NCI-H446 (cell line): ENCODE data around the gene ACAD8.

Source experiments
- DNase-seq, 2 experiments: peaks; one replicate each; lab custom pipeline; 2025; lab: John Stamatoyannopoulos, UW

The ACAD8 gene

GRCh38 chr11:134253188-134253993 lies at the start of gene ACAD8, which contains the start of gene THYN1:
ACAD8 (plus strand) TSS chr11:134253568; CDS start chr11:134253601, 33 bp downstream.
THYN1 (minus strand) TSS chr11:134253352; CDS start chr11:134252882, 470 bp downstream.
- peak; percentile 94 to 99 for DNase-seq

DNA sequence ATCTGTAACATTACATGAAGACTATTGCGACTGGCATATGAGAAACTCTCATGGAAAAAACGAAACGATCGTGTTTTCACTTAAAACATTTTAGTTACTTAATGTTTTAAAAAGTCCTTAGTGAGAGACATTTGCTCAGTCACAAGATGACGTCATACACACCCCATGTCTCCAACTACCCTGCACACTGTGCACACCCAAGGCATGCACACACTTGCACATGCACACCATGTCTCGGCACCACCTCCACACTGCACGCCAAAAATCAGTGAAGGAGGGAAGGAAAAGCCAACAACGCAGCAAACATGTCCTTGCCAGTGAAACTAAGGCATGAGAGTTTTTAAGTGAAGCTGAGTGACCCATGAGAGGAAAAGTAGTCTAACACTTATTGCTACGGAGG lies 47.6 kb upstream of the ACAD8 start:
- no peak for DNase-seq

DNA sequence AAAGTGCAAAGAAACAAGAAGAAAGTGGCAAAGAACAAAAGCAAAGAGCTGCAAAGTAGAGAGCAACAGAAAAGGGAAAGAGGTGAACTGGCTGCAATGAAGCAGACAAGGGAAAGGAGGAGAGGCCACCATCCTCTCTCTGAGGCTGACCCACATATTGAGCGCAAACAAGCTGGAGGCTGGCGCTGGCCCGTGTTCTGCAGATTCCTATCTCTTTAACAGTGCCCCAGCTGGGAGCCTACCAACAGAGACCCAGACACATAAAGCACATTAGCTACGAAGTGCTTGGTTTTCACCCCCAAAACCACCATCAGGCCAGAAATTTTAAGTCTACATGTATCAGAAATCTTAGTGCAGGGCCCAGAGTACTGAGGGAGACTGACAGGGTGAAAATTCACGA lies 47.2 kb upstream of the ACAD8 start:
- no peak for DNase-seq

- DNase-seq = peak in 1 of 2 experiments; percentile 39
Measured at GRCh38 chr11:134207538-134208239, 45.7 kb upstream of the ACAD8 start.

GRCh38 chr11:134215836-134216235 lies 37.5 kb upstream of the ACAD8 start:
- no peak for DNase-seq

GRCh38 chr11:134216816-134217215 lies 36.6 kb upstream of the ACAD8 start:
- no peak for DNase-seq

DNA sequence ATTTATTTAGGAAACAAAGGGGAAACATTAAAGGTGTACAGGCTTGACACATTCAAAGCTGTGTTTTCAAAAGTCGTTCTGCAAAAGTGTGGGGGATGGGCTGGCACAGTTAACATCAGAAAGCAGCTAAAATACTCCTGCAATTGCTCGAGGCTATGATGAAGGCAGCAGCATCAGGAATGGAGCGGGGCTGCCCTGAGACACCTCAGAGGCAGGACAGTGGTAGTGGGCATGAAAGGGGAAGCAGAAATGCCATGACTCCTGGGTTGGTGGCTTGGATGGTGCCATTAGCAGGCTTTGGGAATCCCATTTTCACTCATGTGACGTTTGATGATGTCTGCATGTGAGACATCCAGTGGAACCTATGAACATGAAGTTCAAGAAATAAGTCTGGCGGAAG lies 30.2 kb upstream of the ACAD8 start:
- DNase-seq = no peak

DNA sequence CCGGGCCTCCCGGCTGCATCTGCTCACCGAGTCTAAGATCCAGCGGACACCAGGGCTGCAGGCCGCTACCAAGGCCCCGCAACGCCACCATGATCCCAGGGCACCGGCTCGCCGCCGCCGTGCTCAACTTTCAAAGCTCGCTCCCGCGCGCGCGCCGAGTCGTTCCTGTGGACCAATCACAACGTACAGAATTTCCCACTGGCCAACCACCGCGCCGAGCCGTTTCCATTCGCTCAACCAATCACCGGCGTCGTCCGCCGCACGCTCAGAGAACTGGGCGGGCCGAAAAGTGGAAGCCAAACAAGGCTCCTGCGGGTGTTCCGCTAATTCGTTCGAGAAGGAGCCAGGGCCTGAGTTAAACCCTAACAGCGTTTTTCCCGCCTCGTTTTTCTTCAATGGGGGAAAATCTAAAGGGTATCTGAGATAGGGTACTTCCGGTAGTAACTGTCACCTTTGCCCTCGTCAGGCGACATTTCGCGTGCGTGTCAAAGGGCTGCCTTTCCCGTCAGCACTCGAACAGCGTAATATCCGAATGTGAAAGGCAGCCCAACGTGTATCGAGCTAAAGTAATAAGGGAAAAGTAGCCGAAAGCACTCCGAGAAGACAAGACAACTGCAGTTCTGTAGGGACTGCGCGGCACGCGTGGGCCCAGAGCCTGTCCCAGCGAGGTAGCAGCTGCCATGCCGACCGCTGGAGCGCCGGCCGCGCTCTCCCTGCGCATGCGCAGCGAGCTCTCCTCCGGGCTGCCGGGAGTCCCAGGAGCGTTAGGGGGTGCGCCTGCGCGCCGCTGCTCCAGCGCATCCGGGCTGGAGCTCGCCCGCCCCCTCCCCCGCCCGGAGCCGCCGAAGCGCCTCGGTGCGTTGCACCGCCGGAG lies 29.3 kb upstream of the ACAD8 start, which contains the start of the genes NCAPD3 and VPS26B:
Gene NCAPD3, minus strand, starts transcription at position 132 of the 874 bp plus-strand sequence. Its CDS starts 41 bp downstream, at position 91.
Gene VPS26B, plus strand, starts transcription at position 836 of the 874 bp plus-strand sequence. CDS start 452 bp downstream, outside the sequence.
- DNase-seq = peak; percentile 96 to 99

GRCh38 chr11:134224710-134225664 lies 28.4 kb upstream of the ACAD8 start:
- peak in 1 of 2 experiments; percentile 44 for DNase-seq

GRCh38 chr11:134226806-134227325 lies 26.5 kb upstream of the ACAD8 start:
- no peak for DNase-seq

- no peak for DNase-seq
Measured at GRCh38 chr11:134228625-134229024, 24.7 kb upstream of the ACAD8 start.

GRCh38 chr11:134229126-134229790 lies 24.1 kb upstream of the ACAD8 start:
- DNase-seq = no peak

GRCh38 chr11:134230339-134230738 lies 23.0 kb upstream of the ACAD8 start:
- no peak for DNase-seq

DNA sequence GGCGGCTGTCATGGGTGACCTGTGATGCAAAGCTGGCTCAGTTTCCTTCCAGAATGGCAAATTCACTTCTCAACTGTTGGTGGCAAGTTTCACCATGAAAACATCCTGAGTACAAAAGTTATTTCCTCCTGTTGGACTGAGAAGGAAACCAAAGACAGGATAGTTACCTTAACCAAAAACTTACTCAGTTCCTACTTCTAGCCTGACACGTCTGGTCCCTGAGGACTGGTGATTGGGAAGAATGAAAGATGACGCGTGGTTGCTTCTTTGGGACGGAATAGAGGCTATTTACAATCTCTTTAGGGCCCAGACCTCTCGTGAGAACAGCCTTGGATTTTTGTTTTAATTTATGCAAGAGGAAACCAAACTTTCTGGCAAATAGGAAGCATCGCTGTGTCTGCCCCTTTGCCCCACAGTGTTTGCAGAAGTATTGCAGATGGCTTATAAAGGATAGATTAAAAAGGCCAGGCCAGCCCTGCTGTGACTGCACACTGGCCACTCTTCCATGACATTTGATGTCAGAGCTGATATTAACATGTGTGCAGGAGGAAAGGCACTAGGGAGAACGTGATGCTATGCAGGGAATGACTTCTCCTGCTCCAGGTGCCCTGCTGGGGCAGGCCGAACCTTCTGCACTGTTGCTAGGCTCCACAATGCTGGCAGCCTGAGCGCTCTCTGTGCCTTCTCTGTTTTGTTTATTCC lies 21.3 kb upstream of the ACAD8 start:
- DNase-seq = no peak

- DNase-seq = no peak
Measured at GRCh38 chr11:134233729-134234179, 19.6 kb upstream of the ACAD8 start.

DNA sequence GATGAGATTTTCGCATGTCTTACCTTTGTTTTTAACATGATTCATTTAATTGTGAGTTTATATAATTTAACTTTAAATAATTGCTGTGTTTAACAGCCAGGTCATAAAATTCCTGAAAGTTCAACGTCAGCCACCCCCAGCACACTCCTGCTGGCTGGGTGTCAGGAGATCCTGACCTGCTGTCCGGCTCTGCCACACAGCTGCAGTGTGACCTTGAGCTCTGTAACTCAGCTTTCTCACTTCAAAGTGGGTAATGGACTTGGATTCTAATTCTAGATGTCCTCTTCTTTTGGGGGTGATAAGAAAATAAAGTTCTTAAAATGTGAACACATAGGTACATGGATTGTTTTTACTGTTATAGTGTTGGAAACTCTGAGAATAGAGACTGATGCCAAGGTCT lies 18.0 kb upstream of the ACAD8 start:
- DNase-seq = no peak

DNA sequence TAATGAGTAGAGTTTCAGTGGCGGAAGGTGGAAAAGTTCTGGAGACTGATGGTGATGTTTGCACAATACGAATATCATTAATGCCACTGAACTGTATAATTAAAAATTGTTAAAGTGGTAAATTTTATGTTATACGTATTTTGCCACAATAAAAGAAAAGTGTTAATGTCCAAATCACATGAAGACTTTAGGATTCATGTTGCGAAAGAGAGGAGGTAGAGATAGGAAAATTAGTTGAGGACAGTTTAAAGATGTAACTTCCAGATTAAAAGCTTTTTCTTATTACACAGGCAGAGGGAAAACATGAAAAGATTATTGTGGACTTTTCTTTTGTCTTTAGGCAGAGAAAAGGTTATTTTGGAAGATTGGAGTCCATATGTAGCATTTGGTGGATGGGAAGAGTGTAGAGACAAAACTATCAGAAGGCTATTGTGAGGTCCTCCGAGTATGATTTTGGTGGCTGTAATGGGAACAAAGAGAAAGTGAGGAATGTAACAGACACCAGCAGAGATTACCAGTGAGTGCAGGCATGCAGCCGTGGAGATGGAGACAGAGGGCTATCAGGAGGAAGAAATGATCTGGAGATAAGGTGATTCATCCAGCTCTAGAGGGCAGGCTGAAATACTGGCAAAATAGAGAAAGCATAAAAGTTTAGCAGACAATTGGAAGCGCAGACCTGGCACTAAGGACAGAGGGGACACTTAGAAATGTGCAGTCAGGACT lies 16.4 kb upstream of the ACAD8 start:
- DNase-seq = no peak

DNA sequence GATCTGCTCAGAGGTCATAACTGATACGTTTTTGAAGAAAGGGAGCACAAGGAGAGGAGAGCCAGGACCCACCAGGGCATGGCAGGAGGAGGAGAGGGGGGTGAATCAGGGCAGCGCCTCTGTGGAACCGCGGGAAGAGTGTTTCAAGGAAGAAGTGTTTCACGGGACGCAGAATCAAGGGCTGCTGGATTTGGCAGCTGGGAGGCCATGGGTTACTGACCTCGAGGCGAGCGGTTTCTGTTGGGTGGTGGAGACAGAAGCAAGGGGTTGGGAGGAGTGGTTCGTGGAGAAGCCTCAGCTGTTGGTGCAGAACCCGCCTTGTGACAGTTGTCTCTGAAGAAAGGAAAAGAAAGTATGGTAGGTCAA lies 15.8 kb upstream of the ACAD8 start:
- no peak for DNase-seq

DNA sequence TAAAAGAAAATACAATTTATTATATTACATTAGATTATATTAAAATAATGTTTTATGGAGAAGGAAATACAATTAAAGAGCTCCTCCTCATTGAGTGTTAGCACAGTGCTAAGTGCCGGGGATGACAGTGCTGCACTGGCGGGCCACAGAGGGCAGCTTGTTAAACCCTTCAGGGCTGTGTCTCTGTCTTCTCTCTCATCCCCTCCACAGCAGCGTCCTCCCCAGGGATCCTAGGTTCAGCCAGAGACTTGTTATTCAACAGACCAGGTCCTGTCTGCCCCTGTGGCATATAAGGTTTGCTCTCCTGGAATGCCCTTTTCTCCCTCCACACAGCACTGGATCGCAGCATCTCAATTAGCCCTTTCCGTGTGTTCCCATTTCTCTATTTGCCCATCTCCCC lies 14.4 kb upstream of the ACAD8 start:
- DNase-seq = no peak
